ENCODE results near the gene HES4.

- no peak for TF ChIP-seq POLR2A (IDR thresholded peaks at IDR 0.05)
- TF ChIP-seq, protein P1, sequence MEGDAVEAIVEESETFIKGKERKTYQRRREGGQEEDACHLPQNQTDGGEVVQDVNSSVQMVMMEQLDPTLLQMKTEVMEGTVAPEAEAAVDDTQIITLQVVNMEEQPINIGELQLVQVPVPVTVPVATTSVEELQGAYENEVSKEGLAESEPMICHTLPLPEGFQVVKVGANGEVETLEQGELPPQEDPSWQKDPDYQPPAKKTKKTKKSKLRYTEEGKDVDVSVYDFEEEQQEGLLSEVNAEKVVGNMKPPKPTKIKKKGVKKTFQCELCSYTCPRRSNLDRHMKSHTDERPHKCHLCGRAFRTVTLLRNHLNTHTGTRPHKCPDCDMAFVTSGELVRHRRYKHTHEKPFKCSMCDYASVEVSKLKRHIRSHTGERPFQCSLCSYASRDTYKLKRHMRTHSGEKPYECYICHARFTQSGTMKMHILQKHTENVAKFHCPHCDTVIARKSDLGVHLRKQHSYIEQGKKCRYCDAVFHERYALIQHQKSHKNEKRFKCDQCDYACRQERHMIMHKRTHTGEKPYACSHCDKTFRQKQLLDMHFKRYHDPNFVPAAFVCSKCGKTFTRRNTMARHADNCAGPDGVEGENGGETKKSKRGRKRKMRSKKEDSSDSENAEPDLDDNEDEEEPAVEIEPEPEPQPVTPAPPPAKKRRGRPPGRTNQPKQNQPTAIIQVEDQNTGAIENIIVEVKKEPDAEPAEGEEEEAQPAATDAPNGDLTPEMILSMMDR (IDR thresholded peaks at IDR 0.05): no peak
These were observed 46.2 kb downstream of the HES4 start for GRCh38 chr1:953524-954320.
